Anterior cingulate cortex (tissue), 58 donors: ENCODE data around the gene DERA.
A peak's percentile ranks its signal among the peaks of the same experiment; 100 is the strongest.
"Not testable (repeated sequence)": the region's sequence is repeated elsewhere in the genome, so short reads cannot be mapped to it uniquely, and the experiment has no call there.

Source experiments
- DNase-seq, 58 donors: peaks; one replicate each; lab custom pipeline; 2025; lab: John Stamatoyannopoulos, UW

DERA gene

DNA sequence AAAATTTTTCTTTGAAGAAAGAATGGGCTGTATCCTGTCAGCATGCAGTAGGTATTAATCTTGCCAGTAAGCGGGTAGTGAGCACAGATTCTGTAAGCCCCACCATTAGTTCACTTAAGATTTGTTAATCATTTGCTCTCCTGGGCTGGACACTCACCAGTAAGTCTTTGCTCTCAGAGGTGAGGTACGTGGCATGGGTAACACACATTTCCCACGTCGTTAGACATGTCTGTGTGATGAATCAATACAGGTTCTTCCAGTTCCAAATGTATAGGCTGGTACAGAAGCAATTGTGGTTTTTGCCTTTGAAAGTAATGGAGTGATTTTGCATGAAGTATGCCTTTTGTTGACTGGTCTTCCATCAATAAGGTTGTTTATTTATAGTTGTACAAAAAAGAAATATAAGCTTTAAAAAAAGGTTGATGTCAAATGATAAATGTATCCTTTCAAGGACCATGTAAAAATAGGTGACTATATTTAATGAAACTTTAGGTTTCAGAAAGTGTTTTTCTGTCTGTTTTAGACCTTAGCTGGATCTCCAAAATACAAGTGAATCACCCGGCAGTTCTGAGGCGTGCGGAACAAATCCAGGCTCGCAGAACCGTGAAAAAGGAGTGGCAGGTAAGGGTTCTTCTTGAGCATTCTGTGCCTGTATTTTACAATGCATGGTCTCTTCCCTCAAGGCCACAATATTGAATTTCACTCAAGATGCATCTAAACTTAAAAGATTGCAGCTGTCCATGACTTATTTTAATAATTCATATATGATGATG is 45.5 kb downstream of the DERA start:
- DNase-seq: no peak

- no peak for DNase-seq
These were observed 51.6 kb downstream of the DERA start for GRCh38 chr12:15962760-15963159.

DNA sequence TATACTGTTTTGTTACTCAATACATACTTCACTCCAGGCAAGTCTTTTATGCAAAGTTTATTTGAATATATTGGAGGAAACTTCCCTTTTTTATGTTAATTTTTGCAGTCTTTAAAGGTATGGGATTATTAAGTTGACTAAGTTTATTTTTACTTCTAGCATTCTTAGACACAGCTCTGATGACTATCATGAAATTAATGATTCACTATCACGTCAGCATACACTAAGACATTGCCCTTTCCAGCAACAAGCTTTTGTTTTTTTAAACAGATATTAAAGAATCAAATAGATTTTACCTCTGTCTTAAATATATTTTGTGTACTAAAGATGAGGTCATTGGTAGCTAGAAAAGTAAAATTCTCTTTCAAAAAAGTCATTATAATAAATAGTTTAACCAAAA is 52.1 kb downstream of the DERA start:
- no peak for DNase-seq

- no peak for DNase-seq
These were observed 55.3 kb downstream of the DERA start for GRCh38 chr12:15966426-15966825.

DNA sequence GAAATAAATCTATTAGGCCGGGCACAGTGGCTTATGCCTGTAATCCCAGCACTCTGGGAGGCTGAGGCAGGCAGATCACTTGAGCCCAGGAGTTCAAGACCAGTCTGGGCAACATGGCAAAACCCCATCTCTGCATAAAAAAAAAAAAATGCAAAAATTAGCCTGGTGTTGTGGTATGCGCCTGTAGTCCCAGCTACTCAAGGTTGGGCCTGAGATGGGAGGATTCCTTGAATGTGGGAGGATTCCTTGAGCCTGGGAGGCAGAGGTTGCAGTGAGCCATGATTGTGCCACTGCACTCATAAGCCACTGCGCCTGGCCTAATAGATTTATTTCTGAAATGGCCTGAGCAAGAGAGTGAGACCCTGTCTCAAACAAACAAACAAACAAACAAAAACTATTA is 55.9 kb downstream of the DERA start:
- DNase-seq: not testable (repeated sequence)

DNA sequence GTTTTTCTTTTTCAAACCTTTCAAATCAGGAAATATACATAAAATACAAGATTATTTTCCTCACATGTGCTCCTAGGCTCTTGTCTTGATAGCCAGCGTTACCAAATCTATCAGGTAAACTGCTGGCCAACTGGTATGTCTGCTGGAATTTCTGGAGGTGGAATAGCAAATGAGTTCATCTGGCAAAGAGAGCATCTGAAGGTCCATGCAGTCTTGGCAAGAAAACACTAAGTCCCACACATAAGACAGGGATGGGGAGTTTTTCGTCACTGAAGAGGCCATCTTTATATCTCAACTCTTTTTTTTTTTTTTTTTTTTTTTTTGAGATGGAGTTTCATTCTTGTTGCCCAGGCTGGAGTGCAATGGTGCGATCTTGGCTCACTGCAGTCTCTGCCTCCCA is 60.1 kb downstream of the DERA start:
- no peak for DNase-seq

DNA sequence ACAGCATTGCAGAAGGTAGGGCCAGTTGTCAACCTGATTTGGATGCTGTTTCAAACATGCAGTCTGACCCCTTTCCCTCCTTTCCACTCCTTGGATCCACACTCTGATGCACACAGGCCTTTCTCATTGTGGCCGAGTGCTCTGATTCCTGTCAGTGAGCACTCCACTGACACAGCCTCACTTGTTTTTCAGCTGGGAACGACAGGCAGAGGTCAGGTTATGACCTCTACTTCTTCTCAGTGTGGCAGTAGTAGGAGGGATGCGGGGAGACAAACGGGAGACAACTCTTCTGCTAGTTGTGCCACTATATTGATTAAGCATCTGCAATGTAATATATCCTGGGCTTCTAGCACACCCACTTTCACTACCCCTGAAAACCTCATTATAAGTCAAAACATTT is 61.8 kb downstream of the DERA start:
- no peak for DNase-seq

GRCh38 chr12:15977999-15978951 is 67.1 kb downstream of the DERA start:
- no peak for DNase-seq

- DNase-seq: no peak
These were observed 68.3 kb downstream of the DERA start for GRCh38 chr12:15979096-15980092.

DNA sequence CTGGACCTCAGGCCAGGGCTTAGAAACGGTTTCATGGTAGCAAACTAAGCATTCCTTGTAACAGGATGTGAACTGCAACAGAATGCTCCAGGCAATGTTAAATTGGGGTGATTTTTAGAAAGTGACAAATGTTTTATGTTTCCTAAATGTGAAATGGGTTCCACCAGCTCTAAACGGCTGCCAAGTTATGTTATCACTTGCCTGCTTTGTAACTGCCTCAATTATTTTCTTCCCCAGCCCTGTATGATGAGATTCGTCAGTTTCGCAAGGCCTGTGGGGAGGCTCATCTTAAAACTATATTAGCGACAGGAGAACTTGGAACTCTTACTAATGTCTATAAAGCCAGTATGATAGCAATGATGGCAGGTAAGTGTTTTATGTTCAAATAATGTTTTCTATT is 70.9 kb downstream of the DERA start:
- DNase-seq: no peak

DNA sequence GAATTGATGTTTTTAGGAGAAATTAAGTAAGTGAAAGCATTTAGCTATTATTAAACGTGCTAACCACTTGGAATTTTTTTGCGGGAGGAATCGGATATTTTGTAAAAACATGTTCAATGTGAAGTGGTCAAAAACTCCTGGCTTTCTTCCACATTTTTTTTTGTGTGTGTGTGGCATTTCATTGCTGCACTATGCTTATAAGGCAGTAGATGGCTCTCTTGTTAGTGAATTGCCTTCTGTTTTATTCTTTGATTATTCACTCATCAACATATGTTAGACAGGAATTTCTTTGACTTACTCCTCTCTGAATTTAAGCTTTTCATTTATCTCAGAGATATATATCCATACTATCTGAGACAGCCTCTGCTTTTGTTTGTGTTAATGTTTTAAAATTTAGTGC is 71.3 kb downstream of the DERA start:
- DNase-seq: no peak

DNA sequence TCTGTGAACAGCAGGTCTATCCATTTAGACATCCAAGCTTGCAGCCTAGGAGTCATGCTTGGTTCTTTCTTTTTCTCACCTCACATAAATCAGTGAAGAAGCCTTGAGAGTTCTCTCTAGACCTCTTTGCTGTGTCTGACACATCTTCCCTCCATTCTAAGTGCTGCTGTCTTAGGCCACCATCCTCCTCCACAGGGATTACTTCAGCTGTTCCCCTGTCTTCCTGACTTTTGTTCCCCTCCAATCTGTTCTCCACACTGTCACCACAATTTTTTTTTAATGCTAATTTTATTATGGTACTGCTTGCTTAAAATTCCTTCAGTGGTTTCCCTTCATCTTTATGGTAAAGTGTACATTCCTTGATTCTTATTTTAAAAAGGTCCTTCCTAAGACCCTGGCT is 71.8 kb downstream of the DERA start:
- DNase-seq: peak in 1 of 58 donors; percentile 23

DNA sequence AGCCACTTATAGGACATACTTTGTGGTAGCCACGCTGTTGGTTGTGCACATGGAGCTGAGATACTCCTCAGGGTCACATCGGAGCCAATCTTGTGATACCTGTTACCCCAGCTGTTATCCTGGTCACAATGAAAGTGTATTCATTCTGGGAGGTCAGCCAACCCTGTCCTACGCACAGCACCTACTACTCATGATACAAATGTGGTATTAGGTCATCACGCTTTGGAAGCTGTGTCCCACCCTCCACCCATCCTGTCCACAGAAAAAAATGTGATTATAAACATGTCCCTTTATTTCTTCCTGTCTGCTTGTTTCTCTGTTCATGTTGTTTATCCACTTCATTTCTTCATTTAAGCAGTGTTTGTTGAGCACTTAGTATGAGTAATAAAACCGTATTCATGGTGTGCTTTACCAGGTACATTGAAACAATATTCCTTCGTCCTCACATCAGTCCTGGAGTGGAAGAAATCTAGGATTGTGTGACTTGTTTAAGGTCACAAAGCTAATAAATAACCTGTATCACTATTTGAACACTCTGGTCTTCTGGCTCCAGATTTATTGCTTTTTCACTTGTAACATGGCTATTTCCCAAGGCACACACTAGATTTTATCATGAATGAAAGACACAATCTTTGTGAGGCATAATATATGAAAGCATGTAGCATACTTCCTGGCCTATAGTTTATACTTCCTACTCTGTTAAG is 73.1 kb downstream of the DERA start:
- DNase-seq: no peak

DNA sequence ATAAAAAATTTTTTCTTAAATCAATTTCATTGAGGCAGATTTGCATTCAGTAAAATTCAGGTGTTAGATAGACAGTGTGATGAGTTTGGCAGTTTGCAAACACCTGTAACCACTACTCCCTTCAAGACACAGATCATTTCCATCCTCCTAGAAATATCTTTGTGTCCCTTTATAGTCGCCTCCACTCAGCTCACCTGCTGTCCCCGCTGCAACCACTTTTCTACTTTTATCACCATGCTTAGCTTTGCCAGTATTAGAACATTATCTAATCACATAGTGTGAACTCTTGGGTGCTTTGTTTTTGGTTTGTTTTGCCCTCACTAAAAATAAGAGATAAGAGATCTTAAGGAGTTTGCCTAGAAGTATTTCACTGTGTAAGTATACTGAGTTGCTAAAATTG is 73.8 kb downstream of the DERA start:
- no peak for DNase-seq

DNA sequence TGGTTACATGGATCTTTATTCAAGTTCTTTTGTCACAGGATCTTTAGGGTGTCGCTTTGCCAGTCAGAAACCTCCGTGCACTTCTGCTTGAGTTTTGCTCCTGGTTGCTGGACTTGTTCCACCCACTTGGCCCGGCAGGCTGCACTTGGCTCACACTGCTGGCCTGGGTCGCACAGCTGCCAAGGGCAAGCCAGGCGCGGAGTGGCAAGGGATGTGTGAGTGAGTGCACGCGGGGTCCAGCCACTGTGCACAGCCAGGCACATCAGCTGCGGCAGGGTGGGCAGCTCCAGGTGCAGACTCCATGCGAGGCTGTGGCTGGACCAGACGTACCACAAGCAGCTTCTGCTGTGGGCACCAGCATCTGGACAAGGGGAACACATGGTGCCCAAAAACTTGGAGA is 76.6 kb downstream of the DERA start:
- DNase-seq: peak in 8 of 58 donors; percentile 2 to 17 (median 10)

DNA sequence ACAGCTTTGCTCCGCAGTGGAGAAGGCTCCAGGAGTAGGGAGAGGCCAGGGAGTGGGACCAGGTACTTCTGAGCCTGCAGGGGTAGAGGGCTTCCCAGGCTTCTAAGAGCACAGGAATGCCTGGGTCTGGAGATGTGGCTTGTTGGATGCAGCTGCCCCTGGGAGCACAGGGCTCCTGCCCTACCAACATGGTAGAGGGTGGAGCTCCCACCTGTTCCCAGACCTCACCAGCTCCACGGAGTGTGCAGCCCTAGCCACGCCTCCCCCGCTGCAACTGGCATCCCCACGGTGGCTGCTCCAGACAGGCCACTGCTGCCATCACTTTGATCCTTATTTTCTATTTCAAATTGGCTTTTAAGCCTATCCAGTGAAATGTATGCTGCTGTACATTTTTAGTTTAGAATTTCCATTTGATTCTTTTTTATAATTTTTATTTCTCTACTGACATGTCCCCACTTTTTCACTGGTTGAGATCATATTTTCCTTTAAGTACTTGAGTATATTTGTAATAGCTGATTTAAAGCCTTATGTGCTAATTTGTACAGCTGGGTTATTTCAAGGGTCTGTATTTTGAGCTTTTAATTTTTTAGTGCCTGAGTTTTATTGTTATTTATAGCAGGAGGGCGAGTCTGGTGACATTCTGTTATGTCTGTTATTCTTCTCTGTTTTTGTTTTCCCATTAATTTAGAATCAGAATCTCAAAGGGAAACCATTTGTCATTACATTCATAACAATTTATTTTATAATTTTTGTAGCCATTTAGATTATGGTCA is 78.0 kb downstream of the DERA start:
- DNase-seq: no peak

GRCh38 chr12:15995801-15996200 is 84.7 kb downstream of the DERA start:
- DNase-seq: no peak

DNA sequence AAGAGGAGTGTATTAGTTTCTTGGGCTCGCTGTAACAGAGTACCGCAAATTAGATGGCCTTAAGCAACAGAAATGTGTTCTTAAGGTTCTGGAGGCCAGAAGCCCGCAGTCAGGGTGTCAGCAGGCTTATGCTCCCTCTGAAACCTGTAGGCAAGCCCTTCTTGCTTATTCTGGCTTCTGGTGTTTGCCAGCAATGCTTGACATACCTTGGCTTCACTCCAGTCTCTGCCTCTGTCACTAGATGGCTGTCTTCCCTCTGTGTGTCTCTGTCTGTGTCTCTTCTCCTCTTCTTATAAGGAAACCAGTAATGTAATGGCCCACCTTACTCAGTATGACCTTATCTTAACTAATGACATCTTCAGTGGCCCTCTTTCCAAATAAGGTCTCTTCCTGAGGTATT is 85.1 kb downstream of the DERA start:
- DNase-seq: peak in 5 of 58 donors; percentile 2 to 23 (median 4)

- no peak for DNase-seq
These were observed 85.8 kb downstream of the DERA start for GRCh38 chr12:15996948-15997347.
